NCI-H1417 (cell line): ENCODE data around the gene GTPBP1.

ENCODE experiments used
- DNase-seq, 3 experiments: peaks; one replicate each; lab custom pipeline; 2025; lab: John Stamatoyannopoulos, UW

The GTPBP1 gene

GRCh38 chr22:38756711-38757463, 51.1 kb downstream of the GTPBP1 start:
- DNase-seq, result peak in 1 of 3 experiments; percentile 33

DNA sequence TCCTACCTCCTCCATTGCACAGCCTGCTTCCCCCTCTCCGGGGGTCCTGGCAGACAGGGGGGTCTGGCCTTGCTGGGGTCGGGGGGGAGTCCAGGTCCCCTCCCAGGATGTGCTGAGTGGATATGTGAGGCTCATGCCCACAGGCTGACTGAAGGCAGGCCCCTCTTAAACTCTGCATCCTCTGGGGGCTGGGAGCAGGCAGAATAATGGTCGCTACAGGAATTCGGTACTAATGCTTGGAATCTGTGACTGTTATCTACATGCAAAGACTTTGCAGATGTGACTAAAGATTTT, 51.7 kb downstream of the GTPBP1 start:
- no peak for DNase-seq

DNA sequence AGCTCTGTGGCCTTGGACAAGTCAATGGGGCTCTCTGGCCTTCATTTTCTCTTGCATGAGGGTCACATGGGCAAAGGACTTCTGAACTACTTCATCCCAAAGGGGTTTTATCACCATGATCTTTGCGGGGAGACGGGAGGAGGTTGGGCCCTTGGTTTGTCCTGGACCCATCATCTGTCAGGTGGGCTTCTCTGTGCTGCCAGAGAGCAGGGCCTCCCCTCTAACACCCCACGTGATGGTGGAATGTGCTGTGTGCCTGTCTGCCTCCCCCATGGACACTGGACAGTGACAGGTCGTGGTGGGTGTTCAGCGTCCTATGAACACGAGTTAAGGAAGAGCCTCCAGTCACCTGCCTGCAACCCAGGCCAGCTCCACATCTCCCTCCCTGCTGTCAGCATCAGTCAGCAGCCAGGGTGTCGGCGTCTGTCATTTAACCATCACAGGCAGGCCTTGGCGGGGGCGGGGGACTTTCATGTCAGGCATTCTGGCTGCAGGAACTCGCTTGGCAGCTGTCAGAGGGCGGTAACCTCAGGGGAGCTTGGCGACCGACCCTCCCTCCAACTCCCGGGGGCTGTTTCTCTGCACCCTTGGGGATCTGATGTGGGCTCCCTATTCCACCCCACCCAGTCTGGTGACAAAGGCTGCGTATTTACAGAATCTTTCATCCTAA, 52.7 kb downstream of the GTPBP1 start:
- peak in 1 of 3 experiments; percentile 1 for DNase-seq

DNA sequence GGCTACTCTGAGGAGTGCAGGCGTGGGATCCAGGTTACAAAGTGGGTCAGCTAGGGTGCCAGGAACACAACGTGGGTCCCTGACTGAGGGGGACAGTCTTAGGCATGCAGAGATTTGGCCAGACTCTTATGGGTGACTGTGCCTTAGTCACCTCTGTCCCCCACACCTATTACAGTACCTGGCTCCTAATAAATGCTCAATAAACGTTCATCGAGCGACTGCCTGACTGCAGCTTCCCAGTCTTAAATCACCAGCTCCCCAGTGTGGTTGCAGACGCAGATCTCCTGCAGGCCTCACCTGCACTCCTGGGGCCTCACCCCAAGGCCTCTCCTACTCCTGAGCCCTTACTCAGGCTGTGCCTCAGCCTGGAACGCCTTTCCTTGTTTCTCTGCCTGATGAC, 53.3 kb downstream of the GTPBP1 start:
- no peak for DNase-seq

- peak; percentile 10 to 61 (median 50) for DNase-seq
Measured at GRCh38 chr22:38760477-38761201, 54.9 kb downstream of the GTPBP1 start.

DNA sequence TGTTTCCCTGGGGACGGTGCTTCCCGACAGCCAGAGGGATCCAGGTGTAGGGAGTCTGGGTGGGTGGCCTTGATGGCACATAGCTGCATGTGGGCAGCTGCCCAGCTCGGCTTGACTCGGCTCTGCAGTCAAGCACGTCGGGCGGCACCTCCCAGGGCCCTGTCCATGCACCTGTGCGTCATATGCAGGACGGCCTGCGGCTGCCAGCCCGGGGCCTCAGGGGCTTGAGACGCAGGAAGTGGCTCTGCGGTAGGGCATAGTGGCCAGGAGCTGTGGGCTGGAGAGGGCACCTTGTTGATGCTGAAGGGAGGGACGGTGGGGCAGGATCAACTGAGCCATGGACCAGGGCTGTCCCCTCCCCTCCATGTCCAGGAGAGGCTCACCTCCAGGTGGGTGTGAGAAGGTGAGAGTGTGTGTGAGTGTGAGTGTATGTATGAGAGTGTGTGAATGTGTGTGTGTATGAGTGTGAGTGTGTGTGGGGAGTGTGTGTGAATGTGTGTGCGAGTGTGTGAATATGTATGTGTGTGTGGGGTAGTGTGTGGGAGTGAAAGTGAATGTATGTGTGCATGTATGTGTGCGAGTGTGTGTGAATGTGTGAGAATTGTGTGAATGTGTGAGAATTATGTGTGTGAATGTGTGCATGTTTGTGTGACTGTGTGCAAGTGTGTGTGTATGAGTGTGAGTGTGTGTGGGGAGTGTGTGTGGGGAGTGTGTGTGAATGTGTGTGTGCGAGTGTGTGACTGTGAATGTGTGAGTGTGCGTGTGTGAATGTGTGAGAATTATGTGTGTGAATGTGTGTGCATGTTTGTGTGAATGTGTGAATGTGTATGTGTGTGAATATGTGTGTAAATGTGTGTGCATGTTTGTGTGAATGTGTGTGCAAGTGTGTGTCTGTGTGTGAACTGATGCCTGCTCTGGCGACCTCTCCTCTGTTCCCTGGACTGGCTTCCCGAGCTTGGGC, 55.7 kb downstream of the GTPBP1 start:
- DNase-seq, result peak in 1 of 3 experiments; percentile 46

DNA sequence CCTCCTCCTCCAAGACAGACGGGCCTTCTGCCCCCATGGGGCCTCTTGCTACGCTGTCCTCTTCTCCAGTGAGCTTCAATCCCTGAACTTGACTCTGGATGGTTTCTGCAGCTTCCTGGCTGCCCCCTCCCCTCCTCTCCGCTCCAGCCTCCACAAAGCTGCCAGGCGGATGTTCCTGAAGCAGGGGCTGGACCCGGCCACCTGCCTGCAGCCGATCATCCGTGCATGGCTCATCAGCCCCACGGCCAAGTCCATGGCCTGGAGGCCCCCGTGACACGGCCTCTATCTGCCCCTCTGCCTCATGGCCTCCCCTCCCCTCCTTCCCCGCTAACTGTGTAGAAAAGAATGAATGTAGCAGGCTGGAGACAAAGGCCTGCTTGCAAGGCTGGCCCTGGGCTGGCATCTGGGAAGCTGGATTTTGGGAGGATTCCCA, 56.8 kb downstream of the GTPBP1 start:
- DNase-seq, result peak in 1 of 3 experiments; percentile 8

DNA sequence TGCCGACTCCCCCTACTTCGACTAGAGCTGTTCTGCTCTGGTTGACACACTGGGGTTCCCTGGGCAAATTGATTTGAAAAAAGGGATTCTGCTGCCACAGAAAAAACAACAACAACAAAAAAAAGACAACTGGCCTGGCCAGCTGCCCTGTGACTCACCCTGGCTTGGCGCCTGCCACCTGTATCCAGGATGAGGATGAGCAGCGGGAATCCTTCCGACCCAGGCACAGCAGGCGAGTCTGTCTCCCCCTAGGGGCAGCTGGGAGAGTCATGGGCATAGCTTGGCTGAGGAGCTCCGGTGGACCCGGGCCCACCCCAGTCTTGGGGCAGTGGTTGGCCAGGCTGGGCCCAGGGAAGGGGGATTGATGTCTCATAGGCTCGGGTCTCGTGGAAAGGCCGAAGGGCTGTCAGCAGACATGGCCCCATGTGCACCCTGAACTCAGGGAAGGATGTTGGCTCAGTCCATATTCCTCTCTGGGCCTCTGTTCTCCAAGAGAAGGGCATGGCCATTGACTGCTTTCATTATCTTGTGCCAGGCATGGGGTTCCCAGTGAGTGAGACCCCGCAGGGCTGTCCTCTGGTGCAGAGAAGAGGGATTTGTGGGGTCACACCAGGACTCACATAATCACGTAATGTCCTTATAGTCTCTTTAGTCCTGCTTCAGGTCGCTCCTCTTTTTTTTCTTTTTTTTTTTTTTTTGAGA, 60.5 kb downstream of the GTPBP1 start:
- DNase-seq, result peak in 1 of 3 experiments; percentile 29

DNA sequence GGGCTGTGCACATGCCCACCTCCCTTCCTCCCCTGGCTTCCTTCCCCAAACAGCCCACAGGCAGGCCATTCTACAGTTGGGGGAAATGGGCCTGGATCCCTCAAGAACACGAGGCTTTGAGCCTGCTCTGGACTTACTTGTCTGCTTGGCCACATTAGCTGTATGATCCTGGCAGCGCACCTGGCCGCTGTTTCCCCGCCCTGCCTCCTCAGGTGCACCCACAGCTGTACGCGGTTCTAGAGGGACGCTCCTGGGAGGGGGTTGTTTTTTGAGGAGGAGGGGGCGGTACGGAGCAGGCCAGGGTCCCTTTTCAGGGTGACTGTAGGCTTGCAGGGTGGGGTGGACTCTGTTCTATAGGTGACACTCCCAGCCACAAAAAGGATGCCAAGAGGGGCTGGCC, 61.6 kb downstream of the GTPBP1 start:
- DNase-seq, result no peak

- no peak for DNase-seq
Measured at GRCh38 chr22:38768036-38768435, 62.3 kb downstream of the GTPBP1 start.

DNA sequence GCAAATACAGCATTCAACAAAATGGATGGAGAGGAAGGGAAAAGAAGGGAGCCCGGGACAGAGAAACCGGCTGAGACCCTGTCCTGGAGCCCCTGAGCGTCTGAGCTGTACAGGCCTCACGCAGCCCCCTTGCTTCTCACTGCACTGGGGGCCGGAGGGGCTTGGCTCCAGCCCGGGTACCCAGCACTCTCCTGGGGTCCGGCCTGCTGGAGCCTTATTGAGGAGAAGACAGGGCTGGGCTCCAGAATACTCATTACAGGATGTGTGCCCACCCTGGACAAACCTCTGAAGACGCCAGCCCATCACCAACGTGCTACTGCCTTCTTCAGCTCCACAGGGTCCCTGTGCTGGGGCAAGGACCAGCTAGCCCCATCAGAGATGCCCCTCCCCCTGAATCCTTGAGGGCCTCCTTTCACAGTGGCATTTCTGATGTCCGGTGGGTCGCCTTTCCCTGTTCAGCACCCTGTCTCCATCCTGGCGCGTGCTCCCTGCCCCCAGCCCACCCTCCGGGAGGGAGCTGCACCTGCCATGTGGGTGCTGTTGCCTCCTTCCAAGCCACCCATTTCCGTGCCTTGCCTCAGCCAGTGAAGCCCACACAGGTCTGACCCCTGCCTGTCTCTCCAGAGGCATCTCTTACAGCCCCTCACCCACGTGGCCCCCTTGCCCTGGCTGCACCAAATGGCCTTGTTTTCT, 64.7 kb downstream of the GTPBP1 start:
- no peak for DNase-seq

DNA sequence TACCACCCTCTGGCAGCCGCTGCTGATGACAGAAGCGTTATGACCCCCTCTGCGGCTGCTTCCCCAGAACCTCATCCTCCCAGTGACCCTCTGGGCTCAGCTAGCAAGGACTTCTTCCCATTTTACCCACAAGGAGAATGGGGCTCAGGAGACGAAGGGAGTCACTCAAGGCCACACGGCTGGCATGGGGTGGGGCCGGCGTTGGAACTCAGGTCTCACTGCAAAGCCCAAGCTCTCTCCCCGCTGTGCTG, 66.8 kb downstream of the GTPBP1 start:
- no peak for DNase-seq

DNA sequence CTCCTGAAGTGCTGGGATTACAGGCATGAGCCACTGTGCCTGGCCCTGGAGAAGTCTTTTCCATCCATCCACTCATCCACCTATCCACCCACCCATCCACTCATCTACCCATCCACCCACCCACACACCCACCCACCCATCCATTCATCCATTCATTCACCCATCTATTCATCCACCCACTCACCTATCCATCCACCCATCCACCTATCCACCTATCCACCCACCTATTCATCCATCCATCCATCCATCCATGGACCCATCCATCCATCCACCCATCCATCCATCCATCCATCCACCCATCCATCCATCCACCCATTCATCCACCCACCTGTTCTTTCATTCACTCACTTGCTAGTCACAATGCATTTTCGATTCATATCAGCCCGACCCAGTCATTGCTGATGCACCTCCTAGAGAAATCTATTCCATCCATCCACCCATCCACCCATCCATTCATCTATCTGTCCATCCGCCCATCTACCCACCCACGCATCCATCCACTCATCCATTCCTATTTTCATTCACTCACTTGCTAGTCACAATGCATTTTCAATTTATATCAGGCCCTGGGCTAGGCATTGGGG, 67.7 kb downstream of the GTPBP1 start:
- no peak for DNase-seq

- DNase-seq, result no peak
Measured at GRCh38 chr22:38774496-38775166, 68.9 kb downstream of the GTPBP1 start.

DNA sequence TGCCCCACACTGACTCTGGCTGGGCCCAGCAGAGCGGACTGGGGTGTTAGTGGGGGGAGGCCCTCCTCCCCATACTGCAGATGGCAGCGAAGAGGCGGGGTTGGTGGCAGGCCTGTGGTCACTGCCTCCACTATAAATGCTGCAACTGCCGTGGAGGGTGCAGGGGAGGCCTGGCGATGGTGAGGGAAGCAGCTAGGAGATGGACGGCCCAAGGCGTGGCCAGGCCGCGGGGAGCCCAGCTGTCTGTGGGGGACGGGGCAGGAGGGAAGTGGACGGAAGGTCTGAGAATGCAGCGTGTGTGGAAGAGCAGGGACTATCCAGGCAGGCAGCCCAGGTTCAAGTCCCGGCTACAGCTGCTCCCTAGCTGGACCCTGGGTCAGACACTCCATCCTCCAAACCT, 69.9 kb downstream of the GTPBP1 start:
- no peak for DNase-seq

DNA sequence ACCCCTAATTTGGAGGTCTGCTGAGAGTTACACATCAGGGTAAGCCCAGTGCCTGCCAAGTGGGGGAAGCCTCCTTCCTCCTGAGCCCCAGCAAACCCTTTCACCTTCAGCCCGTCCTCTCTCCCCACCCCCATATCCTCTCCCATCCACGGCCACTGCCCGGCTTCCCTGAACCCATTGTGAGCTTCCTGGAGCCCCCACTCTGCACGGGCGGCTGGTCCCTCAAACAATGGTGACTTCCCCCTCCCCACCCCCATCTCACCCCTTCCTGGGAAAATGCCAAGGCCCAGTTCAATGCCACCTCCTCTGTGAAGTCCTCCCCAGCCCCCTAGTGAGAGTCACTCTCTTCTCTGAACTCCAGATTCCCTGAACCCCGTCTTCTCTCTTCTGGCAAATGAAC, 70.3 kb downstream of the GTPBP1 start:
- no peak for DNase-seq

- no peak for DNase-seq
Measured at GRCh38 chr22:38777087-38777671, 71.4 kb downstream of the GTPBP1 start.

GRCh38 chr22:38781033-38781432, 75.3 kb downstream of the GTPBP1 start:
- no peak for DNase-seq

GRCh38 chr22:38782402-38783094, 76.8 kb downstream of the GTPBP1 start:
- no peak for DNase-seq
